AML-193 (cell line): ENCODE results near the gene UBE2S.
"Not testable (repeated sequence)": the region's sequence is repeated elsewhere in the genome, so short reads cannot be mapped to it uniquely, and the experiment has no call there.

Experiments
- DNase-seq, 2 experiments: peaks; one replicate each; lab custom pipeline; 2025; lab: John Stamatoyannopoulos, UW

UBE2S gene

DNA sequence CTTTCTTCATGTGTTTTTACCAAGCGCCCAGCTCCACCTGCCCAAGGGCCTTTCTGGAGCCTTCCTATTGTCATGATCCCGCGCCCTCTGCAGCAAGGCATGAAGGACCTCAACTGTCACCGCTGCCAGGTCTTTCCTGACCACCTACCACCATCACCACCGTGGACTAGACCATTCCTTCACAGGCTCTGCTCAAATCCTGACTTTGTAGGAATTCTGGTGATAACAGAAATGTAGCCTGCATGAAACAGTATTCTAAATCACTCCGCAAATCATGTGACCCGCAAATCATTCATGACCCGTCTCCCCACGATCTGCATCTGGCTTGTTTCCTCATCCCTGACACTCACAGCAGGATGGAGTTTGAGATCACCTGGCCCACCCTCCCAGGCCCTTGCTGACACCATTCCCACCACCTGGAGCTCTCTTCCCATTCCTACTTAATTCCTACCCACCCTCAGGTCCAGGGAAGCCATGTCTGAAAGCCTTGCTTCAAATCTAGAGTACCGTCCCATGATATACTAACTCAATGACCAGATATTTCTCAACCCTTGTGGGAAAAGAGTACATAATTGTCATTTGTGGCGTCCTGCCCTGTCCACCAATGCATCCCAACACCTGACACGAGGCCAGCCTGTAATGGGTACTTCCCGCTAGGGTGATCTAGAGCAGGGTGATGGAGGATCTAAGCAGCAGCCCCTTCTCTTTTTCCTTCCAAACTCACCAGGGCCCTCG lies 1.3 kb downstream of the UBE2S start:
- peak in 1 of 2 experiments; percentile 8 for DNase-seq

DNA sequence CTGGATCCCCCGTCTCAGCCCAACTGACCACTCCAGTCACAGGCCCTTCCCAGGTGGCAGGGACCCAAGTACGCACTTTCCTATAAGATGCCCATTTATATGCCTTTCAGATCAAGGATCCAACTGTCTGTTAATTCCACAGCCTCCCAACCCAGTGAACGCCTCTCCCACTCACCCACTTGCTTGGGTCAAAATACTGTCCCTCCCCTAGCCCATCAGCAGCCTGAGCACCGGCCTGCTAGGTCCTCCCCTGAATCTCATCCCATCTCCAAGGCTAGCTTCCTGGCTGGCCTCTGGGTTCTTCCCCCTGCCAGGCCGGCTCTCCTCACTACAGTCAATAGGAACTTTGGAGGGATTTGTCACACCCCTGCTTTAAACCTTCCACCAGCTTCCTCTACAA lies 1.9 kb downstream of the UBE2S start:
- no peak for DNase-seq

DNA sequence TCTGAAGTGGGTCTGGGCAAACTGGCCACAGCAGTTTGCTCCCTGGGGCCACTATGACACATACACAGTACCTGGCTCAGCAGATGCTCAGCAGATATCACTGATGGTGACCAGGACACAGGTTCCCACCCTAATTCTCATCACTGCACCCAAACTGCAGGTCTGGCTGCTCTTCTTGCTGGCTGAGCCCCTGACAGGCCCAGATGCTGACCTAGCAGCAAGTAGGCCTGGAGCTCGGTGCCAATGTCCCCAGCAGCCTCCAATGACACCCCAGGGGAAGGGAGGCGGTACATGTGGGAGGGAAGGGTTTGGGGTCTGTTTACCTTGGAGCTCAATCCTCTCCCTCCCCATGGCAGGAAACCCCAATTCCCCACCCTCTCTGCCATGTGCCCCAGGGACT lies 5.1 kb downstream of the UBE2S start:
- no peak for DNase-seq

DNA sequence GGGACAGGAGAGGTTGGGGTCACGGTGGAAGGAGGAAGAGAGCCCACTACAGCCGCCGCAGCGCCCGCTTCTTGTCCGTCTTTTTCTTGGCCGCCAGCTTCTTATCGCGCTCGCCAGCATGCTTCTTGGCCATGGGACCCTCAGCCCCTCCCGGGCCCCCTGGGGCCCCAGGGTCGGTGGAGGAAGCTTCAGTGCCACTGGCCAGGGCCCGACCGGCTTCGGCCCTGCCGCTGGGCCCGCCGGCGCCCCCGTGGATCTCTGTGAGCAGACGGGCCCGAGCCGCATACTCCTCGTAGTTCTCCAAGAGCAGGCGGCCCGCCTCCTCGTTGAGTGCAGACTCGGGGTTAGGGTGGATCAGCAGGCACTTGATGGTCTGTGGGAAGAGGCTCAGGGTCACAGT lies 6.2 kb downstream of the UBE2S start:
- not testable (repeated sequence) for DNase-seq

DNA sequence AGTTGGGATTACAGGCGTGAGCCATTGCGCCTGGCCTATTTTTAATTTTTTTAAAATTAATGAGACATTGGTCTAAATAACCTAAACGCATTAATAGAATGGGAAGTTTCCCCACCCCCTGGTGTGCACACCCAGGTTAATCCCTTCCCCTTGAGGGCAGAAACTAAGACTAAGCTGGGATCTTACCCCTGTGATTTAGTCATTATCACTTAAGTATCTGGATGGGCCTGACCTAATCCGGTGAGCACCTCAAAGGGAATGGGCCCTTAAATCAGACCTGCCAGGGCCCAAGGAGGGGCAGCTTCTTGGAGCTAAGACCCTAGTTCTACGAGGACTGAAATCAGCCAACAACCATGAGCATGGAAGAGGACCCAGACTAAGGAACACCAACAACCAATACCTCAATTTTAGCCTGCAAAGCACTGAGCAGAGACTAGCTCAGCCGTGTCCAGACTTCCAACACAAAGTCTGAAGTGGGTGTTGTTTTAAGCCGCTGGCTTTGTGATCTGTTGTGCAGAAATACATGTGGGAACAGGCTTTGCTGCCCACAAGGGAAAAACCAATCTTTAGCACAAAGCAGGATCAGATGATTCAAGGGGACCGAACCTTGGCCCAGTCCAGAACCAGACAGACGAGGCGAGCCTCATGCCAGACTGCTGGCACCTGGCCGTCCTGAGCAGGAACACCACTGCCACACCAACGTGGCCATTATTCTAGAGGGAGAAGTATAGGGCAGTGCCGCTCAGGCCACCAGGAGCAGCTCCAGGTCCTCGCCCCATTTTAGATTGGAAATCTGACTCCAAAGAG lies 7.1 kb downstream of the UBE2S start:
- no peak for DNase-seq

DNA sequence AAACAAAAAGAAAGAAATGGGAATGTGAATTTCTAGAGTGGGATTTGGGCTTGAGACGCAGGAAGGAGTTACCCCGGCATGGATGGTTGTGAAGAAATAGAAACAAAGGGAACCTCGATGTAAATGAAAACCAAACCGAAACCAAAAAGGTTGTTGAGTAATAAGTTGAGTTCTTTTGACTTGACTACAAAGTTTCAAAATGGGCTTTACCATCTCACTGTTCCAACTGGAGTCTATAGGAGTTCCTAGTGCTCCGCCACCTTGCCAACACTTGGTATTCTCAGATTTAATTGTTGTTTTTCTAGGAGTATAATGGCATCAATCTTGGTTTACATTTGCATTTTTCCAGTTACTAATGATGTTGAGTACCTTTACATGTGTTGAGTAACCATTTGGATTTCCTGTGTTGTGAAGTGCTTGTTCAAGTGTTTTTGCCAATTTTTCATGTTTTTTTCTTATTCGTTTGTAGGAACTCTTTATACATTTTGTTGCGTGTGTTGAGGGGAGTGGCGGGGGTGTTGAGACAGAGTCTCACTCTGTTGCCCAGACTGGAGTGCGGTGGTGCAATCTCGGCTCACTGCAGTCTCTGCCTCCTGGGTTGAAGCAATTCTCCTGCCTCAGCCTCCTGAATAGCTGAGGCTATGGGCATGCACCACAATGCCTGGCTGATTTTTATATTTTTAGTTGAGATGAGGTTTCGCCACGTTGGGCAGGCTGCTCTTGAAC lies 9.2 kb downstream of the UBE2S start:
- DNase-seq, result peak in 1 of 2 experiments; percentile 43

DNA sequence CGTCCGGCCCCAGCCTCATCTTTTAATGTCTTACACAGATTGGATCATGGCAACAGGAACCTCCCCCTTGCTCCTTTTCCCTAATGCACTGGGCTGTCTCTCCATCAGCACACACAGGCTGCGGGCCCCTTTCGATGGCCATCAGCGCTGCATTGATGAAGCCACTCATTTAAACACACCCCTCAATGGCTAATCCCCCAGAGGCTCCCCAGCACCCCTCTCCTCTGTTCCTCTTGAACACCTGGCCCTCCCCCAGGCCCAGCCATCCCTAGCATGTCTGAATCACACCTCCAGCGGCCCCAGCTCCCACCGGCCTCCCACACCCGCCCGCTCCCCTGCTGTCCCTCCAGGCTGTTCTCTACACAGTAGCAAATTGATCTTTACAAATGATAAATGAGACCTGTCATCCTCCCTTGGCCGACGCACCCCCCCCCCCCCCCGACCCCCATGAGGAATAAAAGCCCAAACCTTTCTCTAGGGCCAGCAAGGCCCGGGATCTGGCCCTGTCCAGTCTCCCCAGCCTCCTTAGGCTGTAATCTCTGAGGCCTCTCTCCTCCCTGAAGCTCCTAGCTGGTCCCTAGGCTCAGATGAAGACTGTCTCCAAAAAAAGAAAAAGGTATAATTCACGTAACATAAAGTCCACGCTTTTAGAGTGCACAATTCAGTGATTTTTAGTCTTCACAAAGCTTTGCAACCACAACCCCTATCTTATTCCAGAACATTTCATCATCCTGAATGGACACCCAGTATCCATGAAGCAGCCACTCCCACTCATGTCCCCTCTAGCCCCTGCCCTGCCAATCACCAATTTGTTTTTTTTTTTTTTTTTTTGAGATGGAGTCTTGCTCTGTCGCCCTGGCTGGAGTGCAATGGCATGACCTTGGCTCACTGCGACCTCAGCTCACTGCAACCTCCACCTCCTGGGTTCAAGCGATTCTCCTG lies 14.5 kb downstream of the UBE2S start:
- DNase-seq, result no peak

GRCh38 chr19:55391702-55392615 lies 15.6 kb downstream of the UBE2S start:
- DNase-seq, result no peak

DNA sequence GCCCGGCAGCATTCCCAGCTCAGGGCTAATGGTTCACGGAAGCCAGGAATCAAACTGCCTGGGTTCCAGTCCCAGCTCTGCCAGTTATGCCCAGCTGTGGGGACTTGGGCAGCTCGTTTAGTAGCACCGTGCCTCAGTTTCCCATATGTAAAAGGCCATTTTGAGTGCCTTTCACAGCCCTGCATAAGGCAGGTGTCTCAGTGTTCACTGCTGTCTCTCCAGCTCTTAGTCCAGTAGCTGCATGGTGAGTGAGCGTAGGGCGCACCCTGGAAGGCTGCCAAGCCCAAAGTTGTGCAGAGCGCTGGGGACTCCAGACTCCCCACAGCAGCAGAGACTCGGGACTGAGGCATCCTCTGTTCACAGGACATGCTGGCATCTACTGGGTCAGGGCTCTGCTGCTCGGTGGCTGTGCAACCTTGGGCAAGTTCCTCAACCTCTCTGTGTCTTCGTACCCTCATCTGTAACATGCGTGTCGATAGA lies 16.4 kb downstream of the UBE2S start:
- no peak for DNase-seq

DNA sequence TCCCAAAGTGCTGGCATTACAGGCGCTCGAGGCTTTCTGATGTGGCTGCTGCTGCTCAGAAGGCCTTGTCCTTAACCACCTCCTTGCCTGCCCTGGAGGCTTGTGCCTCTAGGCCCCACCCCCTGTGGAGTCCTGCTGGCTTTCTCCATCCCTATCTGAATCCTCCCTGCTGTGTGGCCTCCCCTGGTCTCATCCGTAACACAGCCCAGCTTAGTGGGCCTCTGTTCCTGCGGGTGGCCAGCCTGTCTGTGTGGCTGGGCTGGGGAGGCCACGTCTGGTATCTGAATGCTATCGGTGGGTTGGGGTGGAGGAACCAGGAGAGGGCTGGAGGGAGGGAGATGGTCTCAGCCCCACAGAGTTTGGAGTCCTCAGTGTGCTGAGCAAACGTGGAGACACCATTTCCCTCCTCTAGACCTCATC lies 17.1 kb downstream of the UBE2S start:
- DNase-seq, result no peak

DNA sequence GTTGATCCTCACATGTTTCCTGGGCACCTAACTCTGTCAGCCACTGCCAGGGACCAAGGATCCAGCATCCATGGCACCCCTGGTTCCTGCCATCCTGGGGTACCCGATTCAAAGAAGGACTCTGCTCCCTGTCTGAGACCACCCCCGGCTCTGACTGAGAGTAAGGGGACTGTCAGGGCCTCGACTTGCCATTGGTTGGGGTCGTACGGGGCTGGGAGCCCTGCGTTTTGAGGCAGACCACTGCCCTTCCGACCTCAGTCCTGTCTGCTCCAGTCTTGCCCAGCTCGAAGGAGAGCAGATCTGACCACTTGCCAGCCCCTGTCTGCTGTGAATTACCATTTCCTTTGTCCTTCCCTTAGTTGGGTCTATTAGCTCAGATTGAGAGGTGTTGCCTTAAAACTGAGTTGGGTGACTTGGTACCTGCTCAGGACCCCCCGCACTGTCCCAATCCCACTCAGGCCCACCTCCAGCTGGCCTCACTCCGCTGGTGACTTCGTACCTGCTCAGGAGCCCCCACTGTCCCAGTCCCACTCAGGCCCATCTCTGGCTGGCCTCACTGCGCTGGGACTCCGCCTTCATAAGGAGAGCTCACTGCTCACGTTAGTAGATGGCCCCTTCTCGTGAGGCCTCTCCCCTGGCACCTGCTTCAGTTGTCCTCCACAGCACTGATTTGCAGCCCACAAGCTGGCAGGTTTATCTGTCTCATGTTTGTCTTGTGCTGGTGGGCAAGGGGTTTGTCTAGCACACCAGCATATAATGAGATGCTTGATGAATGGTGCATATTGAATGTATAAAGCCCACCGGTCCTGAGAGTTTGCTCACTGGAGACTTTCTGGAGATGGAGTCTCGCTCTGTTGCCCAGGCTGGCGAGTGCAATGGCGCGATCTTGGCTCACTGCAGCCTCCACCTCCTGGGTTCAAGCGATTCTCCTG lies 17.9 kb downstream of the UBE2S start:
- DNase-seq, result no peak

DNA sequence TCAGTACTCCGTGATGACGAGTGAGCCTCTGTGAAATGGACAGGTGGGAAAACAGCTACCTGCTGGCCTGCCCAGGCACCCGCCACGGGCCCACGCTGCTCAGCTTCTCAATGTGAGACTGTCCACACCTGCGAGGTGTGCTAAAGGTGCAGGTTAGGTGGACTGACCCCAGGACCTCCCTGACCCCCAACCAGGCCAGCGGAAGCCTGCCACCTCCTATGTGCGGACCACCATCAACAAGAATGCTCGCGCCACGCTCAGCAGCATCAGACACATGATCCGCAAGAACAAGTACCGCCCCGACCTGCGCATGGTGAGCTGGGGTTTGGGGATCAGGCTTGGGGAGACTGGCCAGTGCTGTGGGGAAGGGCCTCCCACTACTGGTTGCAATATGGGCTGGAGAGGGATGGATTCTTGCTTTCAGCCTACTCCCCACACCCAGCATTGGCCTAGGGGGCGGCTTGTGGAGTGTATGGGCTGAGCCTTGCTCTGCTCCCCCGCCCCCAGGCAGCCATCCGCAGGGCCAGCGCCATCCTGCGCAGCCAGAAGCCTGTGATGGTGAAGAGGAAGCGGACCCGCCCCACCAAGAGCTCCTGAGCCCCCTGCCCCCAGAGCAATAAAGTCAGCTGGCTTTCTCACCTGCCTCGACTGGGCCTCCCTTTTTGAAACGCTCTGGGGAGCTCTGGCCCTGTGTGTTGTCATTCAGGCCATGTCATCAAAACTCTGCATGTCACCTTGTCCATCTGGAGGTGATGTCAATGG lies 19.7 kb downstream of the UBE2S start:
- DNase-seq, result no peak

DNA sequence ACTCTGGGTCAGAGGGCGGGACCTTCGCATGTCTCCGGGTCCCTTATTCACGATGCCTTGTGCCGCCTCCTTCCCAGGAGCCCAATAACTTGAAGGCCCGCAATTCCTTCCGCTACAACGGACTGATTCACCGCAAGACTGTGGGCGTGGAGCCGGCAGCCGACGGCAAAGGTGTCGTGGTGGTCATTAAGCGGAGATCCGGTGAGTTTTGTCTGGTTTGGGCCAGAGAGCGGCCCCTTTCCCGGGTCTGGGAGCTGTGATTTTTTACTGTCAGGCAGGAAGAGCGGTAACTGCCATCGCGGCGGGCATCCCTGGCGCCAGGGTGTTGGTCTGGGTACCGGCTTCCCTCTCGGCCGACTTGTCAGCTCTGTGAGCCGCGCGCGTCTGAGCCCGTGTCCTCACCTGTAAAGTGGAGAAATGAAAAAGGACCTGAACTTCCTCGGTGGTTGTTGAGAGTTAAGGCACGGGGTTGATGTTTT lies 21.1 kb downstream of the UBE2S start:
- DNase-seq, result no peak

GRCh38 chr19:55385724-55386492 lies 21.7 kb downstream of the UBE2S start, which contains the start of gene RPL28:
RPL28 (plus strand) TSS chr19:55385932; CDS start chr19:55386358, 426 bp downstream.
- DNase-seq, result peak; percentile 95 to 96

- peak; percentile 90 to 92 for DNase-seq
These were observed 22.5 kb downstream of the UBE2S start for GRCh38 chr19:55384920-55385723.

DNA sequence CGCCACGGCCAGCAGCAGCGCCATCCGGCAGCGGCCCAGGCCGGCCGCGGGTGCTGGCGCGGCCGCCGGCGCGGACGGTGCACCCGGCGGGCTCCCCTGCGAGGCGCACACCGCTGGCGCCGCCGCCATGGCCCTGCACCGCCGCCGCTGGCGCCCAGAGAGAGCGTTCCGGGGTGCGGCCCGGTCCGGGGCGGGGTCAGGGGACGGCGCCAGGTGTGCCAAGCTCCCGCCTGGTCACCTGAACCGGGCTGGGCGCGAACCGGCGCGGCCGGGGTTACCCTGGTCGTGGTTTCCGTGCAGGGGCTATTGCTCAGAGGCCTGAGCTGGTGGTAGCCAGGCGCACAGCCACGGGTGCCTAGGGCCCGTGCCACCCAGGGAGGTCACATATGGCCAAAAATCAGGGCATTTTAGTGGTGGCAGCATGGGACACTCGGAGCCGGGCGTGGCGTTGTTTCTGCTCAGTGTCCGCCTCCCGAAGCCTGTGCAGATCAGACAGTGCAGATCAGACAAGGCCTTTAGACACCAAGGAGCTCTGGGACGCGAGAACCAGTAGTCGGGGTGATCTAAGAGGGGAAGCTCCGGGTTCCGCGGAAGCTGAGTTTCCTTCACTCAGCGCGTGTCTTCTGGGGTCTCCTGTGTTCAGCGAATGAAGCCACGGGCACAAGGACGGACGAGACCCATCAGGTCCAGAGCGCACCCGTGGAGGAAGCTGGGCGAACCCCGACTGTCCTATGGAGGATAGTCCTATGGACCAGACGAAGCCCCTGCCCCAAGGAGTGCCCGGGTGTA lies 23.3 kb downstream of the UBE2S start, which contains the start of gene TMEM238:
TSS of gene TMEM238 (minus strand) at position 162 of the 789 bp plus-strand sequence. CDS start at position 129, 33 bp downstream.
- peak in 1 of 2 experiments; percentile 9 for DNase-seq
